HG02870 (cell line): ENCODE results near the gene TRAF3.

Source experiments
- ATAC-seq: cut with Tn5 transposase; IDR thresholded peaks from one replicate; pipeline ENCODE4 v1.9.1; 2021; ENCODE audit warnings: mild to moderate bottlenecking, moderate library complexity; ENCODE audit not compliant: unreplicated experiment

The TRAF3 gene

DNA sequence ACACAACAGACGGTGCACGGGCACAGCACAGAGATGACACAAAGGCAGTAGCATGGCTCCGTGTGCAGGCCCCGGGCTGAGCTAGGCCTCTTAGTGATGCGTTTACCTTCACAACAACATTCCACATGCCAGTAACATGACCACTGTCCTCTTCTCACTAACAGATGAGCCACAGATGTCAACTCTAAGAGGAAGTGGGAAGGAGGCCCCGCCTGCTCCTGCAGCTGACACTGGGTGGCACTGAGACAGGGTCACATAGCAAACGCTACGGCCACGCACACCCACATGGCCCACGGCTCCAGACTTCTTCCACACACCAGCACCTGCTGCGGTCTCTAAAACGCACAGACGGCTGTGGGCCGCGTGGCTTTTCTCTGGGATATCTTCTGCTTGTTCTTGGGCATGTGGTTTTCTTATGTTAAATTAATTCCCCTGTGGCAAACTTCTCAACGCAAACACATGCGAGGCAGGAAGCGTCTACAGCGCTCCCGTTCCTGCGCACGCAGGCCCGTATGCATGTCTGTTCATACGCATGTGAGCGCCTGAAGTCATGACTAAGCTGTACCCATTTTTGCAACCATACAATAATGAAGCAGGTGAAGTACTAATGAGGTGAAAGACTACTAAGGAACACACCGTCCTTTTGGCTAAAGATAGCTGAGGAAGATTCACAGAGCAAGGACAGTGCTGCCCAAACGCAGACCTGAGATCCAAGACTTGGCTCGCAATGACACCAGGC, 172.0 kb downstream of the TRAF3 start:
- no peak for ATAC-seq

DNA sequence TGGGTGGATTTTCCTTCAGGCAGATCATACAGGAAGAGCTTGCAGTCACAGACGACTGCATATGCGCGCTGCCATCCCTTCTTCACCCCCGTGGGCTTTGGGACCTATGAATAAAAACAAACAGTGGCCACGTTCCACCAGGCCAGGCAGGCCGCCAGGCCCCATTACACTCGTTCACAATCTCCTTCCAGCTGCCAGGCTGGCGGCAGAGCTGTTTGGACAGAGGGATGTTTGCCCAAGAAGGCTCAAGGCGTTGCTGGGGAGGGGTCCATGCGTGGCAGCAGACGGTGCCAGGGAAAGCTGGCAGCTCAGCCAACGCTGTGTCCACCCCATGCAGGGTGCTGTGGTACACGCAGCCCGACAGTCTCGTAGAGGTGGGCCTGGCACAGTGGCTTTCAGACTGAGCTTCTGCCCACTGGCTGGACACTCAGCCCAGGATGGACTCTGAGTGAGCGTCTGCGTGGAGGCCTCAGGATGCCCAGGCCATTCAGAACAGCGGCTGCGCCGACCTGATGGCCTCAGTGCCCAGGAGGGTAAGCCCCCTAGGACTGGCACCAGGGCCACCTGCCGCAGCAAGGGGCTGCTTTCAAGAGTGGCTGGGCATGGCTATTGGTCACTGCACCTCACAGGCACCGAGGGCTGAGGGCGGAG, 172.7 kb downstream of the TRAF3 start:
- no peak for ATAC-seq

- ATAC-seq: no peak
Observed at GRCh38 chr14:102951034-102951433, 173.8 kb downstream of the TRAF3 start.

- no peak for ATAC-seq
Observed at GRCh38 chr14:102951799-102952198, 174.6 kb downstream of the TRAF3 start.

- no peak for ATAC-seq
Observed at GRCh38 chr14:102952276-102952675, 175.0 kb downstream of the TRAF3 start.

GRCh38 chr14:102953100-102953499, 175.9 kb downstream of the TRAF3 start:
- no peak for ATAC-seq

GRCh38 chr14:102954081-102954789, 177.0 kb downstream of the TRAF3 start:
- ATAC-seq: no peak

- no peak for ATAC-seq
Observed at GRCh38 chr14:102955636-102956408, 178.6 kb downstream of the TRAF3 start.

DNA sequence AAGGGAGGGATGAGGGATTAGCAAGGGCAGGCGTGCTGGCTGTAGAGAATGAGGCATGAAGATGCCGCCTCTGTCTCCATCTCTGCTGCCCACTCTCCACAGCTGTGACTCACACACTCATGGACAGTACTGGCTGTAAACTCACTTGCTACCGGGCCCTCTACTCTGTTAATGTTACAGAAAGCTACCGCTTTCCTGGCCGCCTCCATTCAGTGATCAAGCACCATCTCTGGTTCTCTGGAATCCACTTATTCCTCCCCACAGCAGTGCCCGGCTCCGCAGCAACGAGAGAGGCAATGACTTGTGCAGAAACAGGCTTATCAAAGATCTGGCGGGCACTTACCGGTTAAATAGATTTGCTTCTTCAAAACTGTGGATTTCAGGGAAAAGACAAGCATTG, 180.0 kb downstream of the TRAF3 start:
- ATAC-seq: no peak

DNA sequence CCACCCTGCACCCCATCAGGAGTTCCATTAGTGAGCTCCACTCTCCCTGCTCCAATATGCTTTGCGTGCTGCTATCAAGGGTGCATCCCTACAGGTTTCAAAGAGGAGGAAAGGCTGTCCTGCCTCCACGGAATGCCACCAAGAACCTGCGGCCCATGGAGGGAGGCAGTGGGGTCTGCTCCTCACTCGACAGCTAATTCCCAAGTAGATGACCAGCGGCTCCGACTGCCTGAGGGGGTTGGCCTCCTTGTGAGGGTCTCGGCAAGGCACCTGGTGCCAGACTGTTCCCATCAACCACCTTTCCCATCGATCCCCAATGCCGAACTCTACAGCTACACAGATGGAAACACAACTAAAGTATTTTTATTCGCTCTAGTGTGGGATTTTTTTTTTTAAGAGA, 181.2 kb downstream of the TRAF3 start:
- ATAC-seq: no peak
